HFF-Myc (cell line): Measurements from ENCODE around the gene DHX57.

Source experiments
- DNase-seq: peaks from one replicate; pipeline ENCODE4 v3.0.0-alpha.2; 2011; ENCODE audit warnings: low read depth; ENCODE audit errors: extremely low read depth
- H3K4me3 ChIP-seq: replicated peaks from 2 replicates; pipeline ENCODE4 v1.5.1; 2011; ENCODE audit warnings: low read depth, mild to moderate bottlenecking, control low read depth, low read length
- TF ChIP-seq, protein P1 (sequence below): IDR thresholded peaks from 2 replicates; pipeline ENCODE4 v1.5.1; 2012; ENCODE audit warnings: mild to moderate bottlenecking, low read depth, low read length, control low read depth; ENCODE audit errors: missing control alignments

The DHX57 gene

DNA sequence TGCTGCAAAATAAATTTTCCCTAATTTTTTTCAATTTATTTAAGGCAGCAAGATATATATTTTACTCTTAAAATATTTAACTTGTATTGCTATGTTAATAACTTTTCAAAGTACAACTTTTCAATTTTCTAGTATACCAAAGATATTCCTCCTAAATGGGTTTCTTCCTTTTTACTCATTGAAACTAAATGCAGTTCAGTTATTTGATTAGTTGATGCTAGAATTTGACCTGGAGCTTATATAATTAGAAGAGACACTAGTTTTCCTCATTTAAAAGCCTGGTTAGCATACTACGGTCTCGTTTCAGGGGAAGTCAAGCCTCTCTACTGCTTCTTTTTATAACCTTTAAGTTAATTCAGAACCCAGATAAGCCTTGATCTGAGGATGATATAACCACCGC, 13.8 kb upstream of the DHX57 start, which contains the start of gene ARHGEF33:
Gene ARHGEF33, plus strand, starts transcription at position 301 of the 400 bp plus-strand sequence. CDS start 29,573 bp downstream, outside the sequence.
- TF ChIP-seq, protein P1, sequence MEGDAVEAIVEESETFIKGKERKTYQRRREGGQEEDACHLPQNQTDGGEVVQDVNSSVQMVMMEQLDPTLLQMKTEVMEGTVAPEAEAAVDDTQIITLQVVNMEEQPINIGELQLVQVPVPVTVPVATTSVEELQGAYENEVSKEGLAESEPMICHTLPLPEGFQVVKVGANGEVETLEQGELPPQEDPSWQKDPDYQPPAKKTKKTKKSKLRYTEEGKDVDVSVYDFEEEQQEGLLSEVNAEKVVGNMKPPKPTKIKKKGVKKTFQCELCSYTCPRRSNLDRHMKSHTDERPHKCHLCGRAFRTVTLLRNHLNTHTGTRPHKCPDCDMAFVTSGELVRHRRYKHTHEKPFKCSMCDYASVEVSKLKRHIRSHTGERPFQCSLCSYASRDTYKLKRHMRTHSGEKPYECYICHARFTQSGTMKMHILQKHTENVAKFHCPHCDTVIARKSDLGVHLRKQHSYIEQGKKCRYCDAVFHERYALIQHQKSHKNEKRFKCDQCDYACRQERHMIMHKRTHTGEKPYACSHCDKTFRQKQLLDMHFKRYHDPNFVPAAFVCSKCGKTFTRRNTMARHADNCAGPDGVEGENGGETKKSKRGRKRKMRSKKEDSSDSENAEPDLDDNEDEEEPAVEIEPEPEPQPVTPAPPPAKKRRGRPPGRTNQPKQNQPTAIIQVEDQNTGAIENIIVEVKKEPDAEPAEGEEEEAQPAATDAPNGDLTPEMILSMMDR: no peak
- H3K4me3 ChIP-seq: no peak within 1 kb of the TSS
- no peak for DNase-seq

DNA sequence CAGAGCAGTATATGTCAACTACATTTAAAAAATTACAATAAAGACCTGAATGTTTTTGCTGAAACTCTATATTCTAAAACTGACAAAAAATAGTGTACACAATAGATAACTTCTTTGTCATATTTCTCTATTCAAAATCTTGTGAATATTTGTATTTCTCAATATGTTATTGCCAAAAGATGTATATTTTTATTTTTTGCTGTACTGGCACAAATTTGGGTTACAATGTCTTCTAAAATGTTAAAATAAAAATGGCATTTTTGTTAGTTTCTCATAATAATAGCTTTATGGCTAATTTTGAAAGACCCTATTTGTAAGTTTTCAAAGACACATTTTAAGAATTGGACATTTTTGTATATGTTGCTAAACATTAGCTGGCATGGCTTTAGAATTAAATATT, 13.3 kb upstream of the DHX57 start:
- DNase-seq: no peak
- TF ChIP-seq, protein P1: no peak
- H3K4me3 ChIP-seq: no peak overlapping the region

DNA sequence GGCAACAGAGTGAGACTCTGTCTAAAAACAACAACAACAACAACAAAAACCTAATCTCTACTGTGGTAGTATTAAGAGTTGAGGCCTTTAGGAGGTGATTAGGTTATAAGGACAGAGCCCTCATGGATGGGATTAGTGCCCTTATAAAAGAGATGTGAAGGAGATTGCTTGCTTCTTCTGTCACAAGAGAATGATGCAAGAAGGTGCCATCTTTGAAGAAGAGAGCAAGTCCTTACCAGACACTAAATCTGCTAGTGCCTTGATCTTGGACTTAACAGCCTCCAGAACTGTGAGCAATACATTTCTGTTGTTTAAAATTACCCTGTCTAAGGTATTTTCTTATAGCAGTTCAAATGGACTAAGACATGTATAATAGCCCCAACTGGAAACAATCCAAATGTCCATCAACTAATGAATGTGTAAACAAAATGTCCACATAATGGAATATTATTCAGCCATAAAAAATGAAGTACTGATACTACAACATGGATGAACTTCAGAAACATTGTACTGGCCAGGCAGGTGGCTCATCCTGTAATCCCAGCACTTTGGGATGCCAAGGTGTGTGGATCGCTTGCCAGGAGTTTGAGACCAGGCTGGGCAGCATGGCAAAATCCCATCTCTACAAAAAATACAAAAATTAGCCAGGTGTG, 12.3 kb upstream of the DHX57 start:
- TF ChIP-seq, protein P1: no peak
- H3K4me3 ChIP-seq: no peak overlapping the region
- no peak for DNase-seq

DNA sequence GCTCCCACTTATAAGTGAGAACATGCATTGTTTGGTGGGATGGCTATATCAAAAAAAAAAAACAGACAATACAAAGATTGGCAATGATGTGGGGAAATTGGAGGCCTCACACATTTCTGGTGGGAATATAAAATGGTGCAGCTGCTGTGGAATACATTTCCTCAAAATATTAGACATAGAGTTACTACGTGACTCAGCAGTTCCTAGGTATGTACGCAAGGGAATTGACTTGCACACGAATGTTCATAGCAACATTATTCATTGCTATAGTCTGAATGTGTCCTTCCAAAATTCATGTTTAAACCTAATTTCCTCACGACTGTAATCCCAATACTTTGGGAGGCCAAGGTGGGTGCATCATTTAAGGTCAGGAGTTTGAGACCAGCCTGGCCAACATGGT, 11.6 kb upstream of the DHX57 start:
- H3K4me3 ChIP-seq: no peak overlapping the region
- DNase-seq: no peak
- TF ChIP-seq, protein P1: no peak

DNA sequence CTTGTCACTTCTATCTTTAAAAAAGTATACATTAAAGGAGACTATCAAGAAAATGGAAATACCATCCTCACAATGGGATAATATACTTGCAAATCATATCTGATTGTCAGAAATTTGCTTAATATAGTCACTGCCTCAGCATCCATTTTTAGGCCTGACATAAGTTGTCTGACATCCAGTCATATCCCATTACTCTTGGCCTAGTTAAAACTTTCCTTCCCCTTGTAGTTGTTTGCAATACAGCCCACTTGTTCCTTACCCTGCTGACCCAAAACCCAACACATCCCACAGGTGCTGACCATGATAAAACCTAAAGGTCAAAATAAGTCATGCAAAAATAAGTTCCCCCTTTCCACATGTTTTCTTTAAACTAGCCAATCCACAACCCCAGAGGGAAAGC, 10.3 kb upstream of the DHX57 start:
- no peak overlapping the region for H3K4me3 ChIP-seq
- TF ChIP-seq, protein P1: no peak
- DNase-seq: no peak

DNA sequence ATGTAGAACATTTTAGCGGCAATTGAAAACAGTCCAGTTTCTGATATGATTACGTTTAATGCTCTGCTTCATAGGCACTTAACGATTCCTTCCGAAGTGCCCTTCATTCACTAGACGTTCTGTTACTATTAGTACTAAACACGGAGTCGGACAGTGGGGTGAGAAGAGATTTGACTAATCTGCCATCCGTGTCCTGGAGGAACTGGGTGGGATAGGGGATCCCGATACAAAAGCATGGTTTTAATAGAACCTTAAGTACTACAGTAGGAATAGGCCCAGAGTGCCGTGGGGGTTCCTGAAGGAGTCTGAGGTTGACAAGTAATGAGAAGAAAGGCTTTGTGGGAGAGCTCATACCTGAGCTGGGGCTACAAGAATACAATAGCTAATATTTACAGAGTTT, 673 bp upstream of the DHX57 start:
- H3K4me3 ChIP-seq: peak overlapping the region; percentile 89
- TF ChIP-seq, protein P1: no peak
- DNase-seq: no peak

DNA sequence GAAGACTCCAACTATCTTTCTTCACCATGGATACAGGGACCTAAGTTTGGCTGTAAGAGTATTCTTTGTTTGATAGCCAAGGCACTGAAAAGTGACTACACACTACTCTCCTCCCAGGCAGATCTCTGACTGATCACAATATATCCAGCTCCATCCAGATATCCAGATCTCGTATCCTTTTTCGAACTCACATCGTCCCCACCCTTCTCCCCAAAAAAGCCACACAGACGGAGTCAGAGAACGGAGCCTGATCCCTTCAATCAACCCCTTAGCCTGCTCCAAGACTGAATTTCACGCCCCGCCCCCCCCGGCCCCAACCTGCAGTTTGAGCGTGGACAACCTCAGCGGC, 533 bp downstream of the DHX57 start:
- no peak for DNase-seq
- TF ChIP-seq, protein P1: no peak
- peak overlapping the region; percentile 89 for H3K4me3 ChIP-seq
